GM12878 (cell line): ENCODE results near the gene NRN1L.
A peak's percentile ranks its signal among the peaks of the same experiment; 100 is the strongest.

Experiments used
- ATF7 ChIP-seq: fragments of 450-650 bp; IDR thresholded peaks from 2 replicates; pipeline ENCODE4 v1.6.1; 2016; ENCODE audit warnings: low read depth, mild to moderate bottlenecking
- CBX5 ChIP-seq: sonication (generic); IDR thresholded peaks from 2 replicates; pipeline ENCODE4 v1.6.1; 2016; ENCODE audit warnings: low read depth, moderate library complexity, mild to moderate bottlenecking, inconsistent platforms
- CHD4 ChIP-seq: fragments of 200-600 bp; sonication (generic); IDR thresholded peaks from 2 replicates; pipeline ENCODE4 v1.6.1; 2016; ENCODE audit warnings: mild to moderate bottlenecking
- CTCF ChIP-seq, 3 experiments: IDR thresholded peaks in 2 of 3; conservative IDR thresholded peaks in 1 of 3; 2 replicates each; pipeline ENCODE4 v1.5.1; 2011; ENCODE audit warnings: low read depth in 3 of 3, low read length in 3 of 3, mild to moderate bottlenecking in 3 of 3, control low read depth in 2 of 3, moderate library complexity in 2 of 3, inconsistent platforms in 1 of 3, mixed read lengths in 1 of 3; ENCODE audit not compliant: control insufficient read depth in 2 of 3, insufficient read depth in 1 of 3; ENCODE audit errors: extremely low read depth in 1 of 3
- GATAD2B ChIP-seq: fragments of 450-650 bp; conservative IDR thresholded peaks from 2 replicates; pipeline ENCODE4 v1.6.1; 2017; ENCODE audit warnings: low read depth, mild to moderate bottlenecking, moderate library complexity
- HDAC2 ChIP-seq: fragments of 200-600 bp; sonication (generic); IDR thresholded peaks from 2 replicates; pipeline ENCODE4 v1.6.1; 2017
- HSF1 ChIP-seq: fragments of 150-350 bp; IDR thresholded peaks from 2 replicates; pipeline ENCODE4 v1.6.1; 2014; ENCODE audit warnings: mild to moderate bottlenecking, low read depth, low read length
- JUNB ChIP-seq: IDR thresholded peaks from 2 replicates; pipeline ENCODE4 v1.6.1; 2016; ENCODE audit warnings: antibody characterized with exemption, mild to moderate bottlenecking
- JUND ChIP-seq: IDR thresholded peaks from 2 replicates; pipeline ENCODE4 v1.6.1; 2012; ENCODE audit warnings: low read depth, mild to moderate bottlenecking, low read length, improper control_type of control experiment, moderate library complexity
- POLR2A ChIP-seq: IDR thresholded peaks from 2 replicates; pipeline ENCODE4 v1.6.1; 2011; ENCODE audit warnings: low read depth, mild to moderate bottlenecking, low read length
- SIN3A ChIP-seq: IDR thresholded peaks from 2 replicates; pipeline ENCODE4 v1.6.1; 2012; ENCODE audit warnings: low read depth, low read length, improper control_type of control experiment
- YY1 ChIP-seq: IDR thresholded peaks from 2 replicates; pipeline ENCODE4 v1.6.1; 2011; ENCODE audit warnings: low read depth, mild to moderate bottlenecking, low read length
- TF ChIP-seq, protein P1 (sequence below): fragments of 450-650 bp; IDR thresholded peaks from 2 replicates; pipeline ENCODE4 v1.6.1; 2017; ENCODE audit warnings: mild to moderate bottlenecking
- TF ChIP-seq, protein P2 (sequence below): IDR thresholded peaks from 2 replicates; pipeline ENCODE4 v1.6.1; 2012; ENCODE audit warnings: low read depth, low read length, improper control_type of control experiment

GRCh38 chr16:67841816-67842508, 42.7 kb upstream of the NRN1L start, which contains the start of gene THAP11:
- TF ChIP-seq YY1 (peak; percentile 64), CTCF (IDR thresholded peaks at IDR 0.05 in 2 of 3, conservative IDR thresholded peaks at IDR 0.05 in 1 of 3; ENCODE audit: control insufficient read depth in 2 of 3, extremely low read depth in 1 of 3, insufficient read depth in 1 of 3, low read depth in 3 of 3, low read length in 3 of 3) (peak; percentile 92 to 96 (median 95)), CHD4 (no peak), JUND (0 out of 2 replicates have a peak, but pooled peaks have one; percentile 18), HDAC2 (no peak), CBX5 (no peak), JUNB (no peak), SIN3A (peak; percentile 28), GATAD2B (peak; percentile 82), POLR2A (peak; percentile 58), ATF7 (no peak), HSF1 (no peak)
- TF ChIP-seq, protein P1, sequence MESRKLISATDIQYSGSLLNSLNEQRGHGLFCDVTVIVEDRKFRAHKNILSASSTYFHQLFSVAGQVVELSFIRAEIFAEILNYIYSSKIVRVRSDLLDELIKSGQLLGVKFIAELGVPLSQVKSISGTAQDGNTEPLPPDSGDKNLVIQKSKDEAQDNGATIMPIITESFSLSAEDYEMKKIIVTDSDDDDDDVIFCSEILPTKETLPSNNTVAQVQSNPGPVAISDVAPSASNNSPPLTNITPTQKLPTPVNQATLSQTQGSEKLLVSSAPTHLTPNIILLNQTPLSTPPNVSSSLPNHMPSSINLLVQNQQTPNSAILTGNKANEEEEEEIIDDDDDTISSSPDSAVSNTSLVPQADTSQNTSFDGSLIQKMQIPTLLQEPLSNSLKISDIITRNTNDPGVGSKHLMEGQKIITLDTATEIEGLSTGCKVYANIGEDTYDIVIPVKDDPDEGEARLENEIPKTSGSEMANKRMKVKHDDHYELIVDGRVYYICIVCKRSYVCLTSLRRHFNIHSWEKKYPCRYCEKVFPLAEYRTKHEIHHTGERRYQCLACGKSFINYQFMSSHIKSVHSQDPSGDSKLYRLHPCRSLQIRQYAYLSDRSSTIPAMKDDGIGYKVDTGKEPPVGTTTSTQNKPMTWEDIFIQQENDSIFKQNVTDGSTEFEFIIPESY: no peak
- TF ChIP-seq, protein P2, sequence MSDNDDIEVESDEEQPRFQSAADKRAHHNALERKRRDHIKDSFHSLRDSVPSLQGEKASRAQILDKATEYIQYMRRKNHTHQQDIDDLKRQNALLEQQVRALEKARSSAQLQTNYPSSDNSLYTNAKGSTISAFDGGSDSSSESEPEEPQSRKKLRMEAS: no peak; the same call in 1 of the 2 replicates
